OCI-LY1 (cell line): ENCODE results near the gene SLAMF8.

Source experiments
- H2AFZ ChIP-seq: fragments of 200-600 bp; sonication (generic), shearing (Covaris generic); 2 replicates; pipeline ENCODE4 v1.6.0; 2014; ENCODE audit warnings: antibody characterized with exemption, mild to moderate bottlenecking, low read length
- H3F3A ChIP-seq: fragments of 200-600 bp; sonication (generic), shearing (Covaris generic); 2 replicates; pipeline ENCODE4 v1.6.0; 2014; ENCODE audit warnings: mild to moderate bottlenecking, antibody characterized with exemption, low read length, moderate library complexity; ENCODE audit not compliant: insufficient read depth
- H3K27ac ChIP-seq: fragments of 200-600 bp; sonication (generic); 2 replicates; pipeline ENCODE4 v1.5.1; 2014; ENCODE audit warnings: low read length, mixed run types, mild to moderate bottlenecking, low read depth; ENCODE audit not compliant: poor library complexity, severe bottlenecking
- H3K27me3 ChIP-seq: fragments of 200-600 bp; sonication (generic); 2 replicates; pipeline ENCODE4 v1.6.0; 2014; ENCODE audit warnings: antibody characterized with exemption, mild to moderate bottlenecking, low read length, moderate library complexity; ENCODE audit not compliant: insufficient read depth
- H3K36me3 ChIP-seq: fragments of 200-600 bp; sonication (generic); 2 replicates; pipeline ENCODE4 v1.6.1; 2014; ENCODE audit warnings: mild to moderate bottlenecking, antibody characterized with exemption, low read length, moderate library complexity, mixed read lengths; ENCODE audit not compliant: insufficient read depth
- H3K4me1 ChIP-seq: fragments of 200-600 bp; sonication (generic); 2 replicates; pipeline ENCODE4 v1.5.1; 2014; ENCODE audit warnings: mild to moderate bottlenecking, low read length, moderate library complexity; ENCODE audit not compliant: insufficient read depth, severe bottlenecking
- H3K4me2 ChIP-seq: fragments of 200-600 bp; sonication (generic), shearing (Covaris generic); 2 replicates; pipeline ENCODE4 v1.6.1; 2014; ENCODE audit warnings: low read length
- H3K4me3 ChIP-seq: fragments of 200-600 bp; sonication (generic); 2 replicates; pipeline ENCODE4 v1.5.1; 2014; ENCODE audit warnings: low read length, low read depth, mild to moderate bottlenecking, mixed read lengths; ENCODE audit not compliant: poor library complexity, severe bottlenecking
- H3K79me2 ChIP-seq: fragments of 200-600 bp; shearing (Covaris generic); 2 replicates; pipeline ENCODE4 v1.6.1; 2016; ENCODE audit warnings: mixed run types, low read length, mixed read lengths; ENCODE audit not compliant: insufficient read depth
- H3K9ac ChIP-seq: fragments of 200-600 bp; sonication (generic), shearing (Covaris generic); 2 replicates; pipeline ENCODE4 v1.6.1; 2014; ENCODE audit warnings: mild to moderate bottlenecking, low read length, mixed read lengths
- H3K9me2 ChIP-seq: fragments of 200-600 bp; sonication (generic), shearing (Covaris generic); 2 replicates; pipeline ENCODE4 v1.6.1; 2014; ENCODE audit warnings: low read depth, mild to moderate bottlenecking, low read length, mixed read lengths
- H3K9me3 ChIP-seq: fragments of 200-600 bp; shearing (Covaris generic); 2 replicates; pipeline ENCODE4 v1.6.1; 2014; ENCODE audit warnings: low read length, mixed read lengths
- H4K20me1 ChIP-seq: fragments of 200-600 bp; sonication (generic), shearing (Covaris generic); 2 replicates; pipeline ENCODE4 v1.6.0; 2016; ENCODE audit warnings: mild to moderate bottlenecking, low read length; ENCODE audit not compliant: insufficient read depth
- EZH2 ChIP-seq: fragments of 200-600 bp; sonication (generic), shearing (Covaris generic); IDR thresholded peaks from 2 replicates; pipeline ENCODE4 v1.8.0; 2017; ENCODE audit warnings: borderline replicate concordance, mixed run types, mild to moderate bottlenecking, antibody characterized with exemption, low read length, moderate library complexity, mixed read lengths
- TF ChIP-seq, protein P1 (sequence below): fragments of 200-600 bp; sonication (generic), shearing (Covaris generic); IDR thresholded peaks from 2 replicates; pipeline ENCODE4 v1.5.1; 2017; ENCODE audit warnings: mild to moderate bottlenecking, antibody characterized with exemption, low read length, moderate library complexity, mixed read lengths

SLAMF8 gene

DNA sequence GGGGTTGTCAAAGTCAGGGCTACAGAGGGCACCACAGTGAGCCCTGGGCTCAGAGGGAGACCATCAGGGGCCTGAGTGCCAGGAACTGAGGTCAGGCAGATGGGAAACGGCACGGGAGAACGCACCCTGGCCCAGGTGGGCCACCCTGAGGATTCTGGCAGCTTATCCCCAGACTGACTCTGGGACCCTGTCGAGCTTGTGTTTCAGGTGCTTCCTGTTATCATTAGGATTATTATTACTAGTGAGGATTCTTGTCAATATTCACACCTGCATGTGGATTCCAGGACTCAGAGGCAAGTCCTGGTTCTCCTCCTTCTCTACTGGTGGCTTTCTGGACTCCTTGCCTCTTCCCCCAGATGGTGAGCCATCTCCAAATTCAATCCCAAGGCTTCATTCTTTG, 20.6 kb downstream of the SLAMF8 start:
- no peak for TF ChIP-seq EZH2
- TF ChIP-seq, protein P1, sequence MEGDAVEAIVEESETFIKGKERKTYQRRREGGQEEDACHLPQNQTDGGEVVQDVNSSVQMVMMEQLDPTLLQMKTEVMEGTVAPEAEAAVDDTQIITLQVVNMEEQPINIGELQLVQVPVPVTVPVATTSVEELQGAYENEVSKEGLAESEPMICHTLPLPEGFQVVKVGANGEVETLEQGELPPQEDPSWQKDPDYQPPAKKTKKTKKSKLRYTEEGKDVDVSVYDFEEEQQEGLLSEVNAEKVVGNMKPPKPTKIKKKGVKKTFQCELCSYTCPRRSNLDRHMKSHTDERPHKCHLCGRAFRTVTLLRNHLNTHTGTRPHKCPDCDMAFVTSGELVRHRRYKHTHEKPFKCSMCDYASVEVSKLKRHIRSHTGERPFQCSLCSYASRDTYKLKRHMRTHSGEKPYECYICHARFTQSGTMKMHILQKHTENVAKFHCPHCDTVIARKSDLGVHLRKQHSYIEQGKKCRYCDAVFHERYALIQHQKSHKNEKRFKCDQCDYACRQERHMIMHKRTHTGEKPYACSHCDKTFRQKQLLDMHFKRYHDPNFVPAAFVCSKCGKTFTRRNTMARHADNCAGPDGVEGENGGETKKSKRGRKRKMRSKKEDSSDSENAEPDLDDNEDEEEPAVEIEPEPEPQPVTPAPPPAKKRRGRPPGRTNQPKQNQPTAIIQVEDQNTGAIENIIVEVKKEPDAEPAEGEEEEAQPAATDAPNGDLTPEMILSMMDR, result no peak
- Histone ChIP-seq H3K36me3 (no peaks in the 10 kb centered on the region), H3K9me2 (no peaks in the 10 kb centered on the region), H3F3A (no peaks in the 10 kb centered on the region), H3K79me2 (no peaks in the 10 kb centered on the region), H3K27me3 (0 out of 2 replicates have a peak, but pooled peaks cover 5% of the 10 kb centered on the region), H3K9me3 (no peaks in the 10 kb centered on the region), H3K4me3 (no peak overlapping the region), H3K4me1 (no peaks in the 10 kb centered on the region), H3K4me2 (no peak overlapping the region), H2AFZ (no peak overlapping the region), H3K27ac (no peak overlapping the region), H3K9ac (no peak overlapping the region), H4K20me1 (no peaks in the 10 kb centered on the region)

DNA sequence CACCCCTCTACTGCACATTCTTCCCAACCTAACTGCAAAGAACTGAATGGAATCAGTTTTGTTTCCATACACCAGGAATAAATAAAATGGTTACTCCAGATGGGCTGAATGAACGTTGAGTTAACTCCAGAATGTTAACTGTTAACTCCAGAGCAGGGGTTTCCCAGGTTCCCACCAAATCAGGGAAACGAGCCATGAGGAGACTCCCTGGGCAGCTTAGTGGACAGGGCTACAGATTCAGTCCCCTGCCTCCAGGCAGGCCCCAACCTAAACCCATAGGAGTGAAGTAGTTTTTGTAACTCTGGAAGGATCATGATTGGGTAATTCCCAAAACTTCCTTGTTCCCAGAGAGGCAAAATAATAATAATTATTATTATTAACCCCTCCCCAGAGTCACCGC, 21.7 kb downstream of the SLAMF8 start:
- Histone ChIP-seq H3K9ac (no peak overlapping the region), H3K4me2 (no peak overlapping the region), H3K79me2 (no peaks in the 10 kb centered on the region), H3K4me3 (no peak overlapping the region), H2AFZ (no peak overlapping the region), H3K27ac (no peak overlapping the region), H3K4me1 (no peaks in the 10 kb centered on the region), H3F3A (no peaks in the 10 kb centered on the region), H3K27me3 (0 out of 2 replicates have a peak, but pooled peaks cover 5% of the 10 kb centered on the region), H4K20me1 (no peaks in the 10 kb centered on the region), H3K36me3 (no peaks in the 10 kb centered on the region), H3K9me3 (no peaks in the 10 kb centered on the region), H3K9me2 (no peaks in the 10 kb centered on the region)
- TF ChIP-seq, protein P1, result no peak
- TF ChIP-seq EZH2, result no peak

DNA sequence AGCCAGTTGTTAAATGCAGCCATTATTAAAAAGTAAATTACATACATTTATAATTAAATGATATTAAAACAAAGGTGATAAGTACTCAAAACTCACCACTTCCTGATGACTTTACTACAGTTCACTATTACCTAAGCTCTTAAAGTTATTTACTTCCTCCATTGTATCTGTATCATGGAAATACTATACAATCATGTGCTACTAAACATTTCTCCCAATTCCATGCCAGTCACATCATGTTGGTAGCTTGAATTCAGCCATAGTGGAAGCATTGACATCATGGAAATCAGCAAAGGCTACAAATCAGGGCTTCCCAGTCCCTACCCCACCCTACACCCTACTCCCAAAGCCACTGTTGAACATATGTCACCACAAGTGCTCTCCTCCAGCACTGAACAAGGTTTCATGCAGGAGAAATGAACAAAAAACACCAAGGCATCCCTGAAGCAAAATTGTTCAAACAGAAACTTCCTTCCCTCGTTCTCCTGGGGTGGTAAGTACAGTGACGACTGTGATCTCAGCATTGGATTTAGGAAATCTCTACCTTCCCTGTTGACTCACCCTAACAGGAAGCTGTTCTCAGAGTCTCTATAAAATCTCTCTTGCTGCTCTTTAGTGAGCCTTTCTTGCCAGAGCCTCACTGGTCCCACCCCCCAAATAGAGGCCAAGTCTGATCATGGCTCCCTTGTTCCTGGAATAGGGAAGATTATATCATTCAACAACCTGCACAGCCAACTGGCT, 23.1 kb downstream of the SLAMF8 start:
- Histone ChIP-seq H3K9ac (no peak overlapping the region), H3K4me2 (no peak overlapping the region), H3K9me2 (no peaks in the 10 kb centered on the region), H3F3A (no peaks in the 10 kb centered on the region), H3K79me2 (no peaks in the 10 kb centered on the region), H3K4me1 (no peaks in the 10 kb centered on the region), H3K27ac (no peak overlapping the region), H2AFZ (no peak overlapping the region), H4K20me1 (no peaks in the 10 kb centered on the region), H3K27me3 (0 out of 2 replicates have a peak, but pooled peaks cover 5% of the 10 kb centered on the region), H3K36me3 (no peaks in the 10 kb centered on the region), H3K9me3 (no peaks in the 10 kb centered on the region), H3K4me3 (no peak overlapping the region)
- TF ChIP-seq, protein P1, result no peak
- TF ChIP-seq EZH2, result no peak
